GM19463 (cell line): ENCODE measurements around the gene TPM3.
"Not testable (repeated sequence)": the region's sequence is repeated elsewhere in the genome, so short reads cannot be mapped to it uniquely, and the experiment has no call there.

Source experiments
- ATAC-seq: cut with Tn5 transposase; IDR thresholded peaks from one replicate; pipeline ENCODE4 v1.9.1; 2021; ENCODE audit warnings: mild to moderate bottlenecking, moderate library complexity; ENCODE audit not compliant: unreplicated experiment

Gene TPM3

GRCh38 chr1:154170547-154171222 is 21.2 kb downstream of the TPM3 start:
- no peak for ATAC-seq

- ATAC-seq, result no peak
Measured at GRCh38 chr1:154167461-154167860, 24.4 kb downstream of the TPM3 start.

GRCh38 chr1:154166207-154166606 is 25.7 kb downstream of the TPM3 start:
- no peak for ATAC-seq

- no peak for ATAC-seq
Measured at GRCh38 chr1:154159554-154159953, 32.3 kb downstream of the TPM3 start.

- no peak for ATAC-seq
Measured at GRCh38 chr1:154158307-154159125, 33.4 kb downstream of the TPM3 start.

- peak; percentile 83 for ATAC-seq
Measured at GRCh38 chr1:154157520-154158306, 34.2 kb downstream of the TPM3 start.

- no peak for ATAC-seq
Measured at GRCh38 chr1:154155251-154155650, 36.6 kb downstream of the TPM3 start.

- no peak for ATAC-seq
Measured at GRCh38 chr1:154154534-154155191, 37.2 kb downstream of the TPM3 start, which contains the start of gene NUP210L. NUP210L (minus strand) TSS chr1:154155073.

GRCh38 chr1:154154053-154154452 is 37.8 kb downstream of the TPM3 start:
- no peak for ATAC-seq

- no peak for ATAC-seq
Measured at GRCh38 chr1:154151311-154151710, 40.6 kb downstream of the TPM3 start.

- no peak for ATAC-seq
Measured at GRCh38 chr1:154148807-154149206, 43.1 kb downstream of the TPM3 start.

- not testable (repeated sequence) for ATAC-seq
Measured at GRCh38 chr1:154147505-154147904, 44.4 kb downstream of the TPM3 start.

- no peak for ATAC-seq
Measured at GRCh38 chr1:154145986-154146385, 45.9 kb downstream of the TPM3 start.

GRCh38 chr1:154142358-154142757 is 49.5 kb downstream of the TPM3 start:
- no peak for ATAC-seq

GRCh38 chr1:154141240-154141639 is 50.7 kb downstream of the TPM3 start:
- no peak for ATAC-seq

GRCh38 chr1:154137888-154138287 is 54.0 kb downstream of the TPM3 start:
- no peak for ATAC-seq

- ATAC-seq, result no peak
Measured at GRCh38 chr1:154133256-154133655, 58.6 kb downstream of the TPM3 start.

- no peak for ATAC-seq
Measured at GRCh38 chr1:154129391-154129970, 62.4 kb downstream of the TPM3 start.

- not testable (repeated sequence) for ATAC-seq
Measured at GRCh38 chr1:154123205-154123604, 68.7 kb downstream of the TPM3 start.

GRCh38 chr1:154117642-154118041 is 74.3 kb downstream of the TPM3 start:
- ATAC-seq, result no peak

- no peak for ATAC-seq
Measured at GRCh38 chr1:154115180-154115579, 76.7 kb downstream of the TPM3 start.
